Measurements from ENCODE around the gene TMEM38B.

The TMEM38B gene

GRCh38 chr9:105816202-105816744 lies 121.9 kb downstream of the TMEM38B start:
- FAIRE-seq (no peak), DNase-seq (ENCODE audit: insufficient read length, low spot score) (no peak)

GRCh38 chr9:105816981-105817380 lies 122.6 kb downstream of the TMEM38B start:
- no peak for FAIRE-seq
- DNase-seq (ENCODE audit: insufficient read length, low spot score): no peak
- no peak for TF ChIP-seq POLR2A (IDR thresholded peaks at IDR 0.05; ENCODE audit: low read depth, low read length)

More at GRCh38 chr9:105816202-105816744, 121.9 kb downstream of the TMEM38B start:
- TF ChIP-seq POLR2A (IDR thresholded peaks at IDR 0.05; ENCODE audit: low read depth, low read length): no peak

- FAIRE-seq (no peak), DNase-seq (ENCODE audit: insufficient read length, low spot score) (no peak)
- TF ChIP-seq POLR2A (IDR thresholded peaks at IDR 0.05; ENCODE audit: low read depth, low read length): no peak
Measured at GRCh38 chr9:105818903-105819302, 124.6 kb downstream of the TMEM38B start.

GRCh38 chr9:105822814-105823213 lies 128.5 kb downstream of the TMEM38B start:
- FAIRE-seq (no peak), DNase-seq (ENCODE audit: insufficient read length, low spot score) (no peak)
- no peak for TF ChIP-seq POLR2A (IDR thresholded peaks at IDR 0.05; ENCODE audit: low read depth, low read length)
